GM12892 (cell line): Measurements from ENCODE around the gene NCAPG2.

Experiments used
- DNase-seq: peaks from one replicate; pipeline ENCODE4 v3.0.0; 2011; ENCODE audit not compliant: insufficient read length
- FAIRE-seq: peaks from 2 replicates; lab custom pipeline; 2011; peaks lifted over from hg19 to GRCh38; lab: Jason Lieb, UNC
- POLR2A ChIP-seq: IDR thresholded peaks from 2 replicates; pipeline ENCODE4 v1.6.1; 2011; ENCODE audit warnings: low read depth, low read length, control low read depth
- POLR2AphosphoS5 ChIP-seq: IDR thresholded peaks from 2 replicates; pipeline ENCODE4 v1.6.1; 2011; ENCODE audit warnings: low read depth, low read length, control low read depth
- TAF1 ChIP-seq: IDR thresholded peaks from 2 replicates; pipeline ENCODE4 v1.6.1; 2011; ENCODE audit warnings: low read depth, mild to moderate bottlenecking, control low read depth, low read length, borderline replicate concordance

The NCAPG2 gene

DNA sequence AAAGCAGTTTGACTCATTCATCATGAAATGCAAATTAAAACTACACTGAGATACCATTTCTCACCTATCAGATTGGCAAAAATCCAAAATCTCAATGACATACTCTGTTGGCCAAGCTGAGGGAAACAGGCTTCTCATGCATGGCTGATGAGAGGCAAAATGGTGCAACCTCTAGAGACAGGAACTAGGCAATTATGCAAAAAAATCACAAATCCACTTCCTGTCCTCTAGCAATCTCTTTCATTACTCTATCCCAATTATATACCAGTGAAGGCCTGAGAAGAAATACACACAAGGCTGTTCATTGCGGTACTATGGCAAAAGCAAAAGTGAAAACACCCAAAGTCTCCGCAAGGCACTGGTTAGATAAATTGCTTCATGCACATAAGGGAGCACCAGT lies 91.1 kb downstream of the NCAPG2 start:
- peak; percentile 67 for FAIRE-seq
- DNase-seq, result peak; percentile 28
- TF ChIP-seq POLR2A, result no peak
- no peak for TF ChIP-seq TAF1
- no peak for TF ChIP-seq POLR2AphosphoS5

DNA sequence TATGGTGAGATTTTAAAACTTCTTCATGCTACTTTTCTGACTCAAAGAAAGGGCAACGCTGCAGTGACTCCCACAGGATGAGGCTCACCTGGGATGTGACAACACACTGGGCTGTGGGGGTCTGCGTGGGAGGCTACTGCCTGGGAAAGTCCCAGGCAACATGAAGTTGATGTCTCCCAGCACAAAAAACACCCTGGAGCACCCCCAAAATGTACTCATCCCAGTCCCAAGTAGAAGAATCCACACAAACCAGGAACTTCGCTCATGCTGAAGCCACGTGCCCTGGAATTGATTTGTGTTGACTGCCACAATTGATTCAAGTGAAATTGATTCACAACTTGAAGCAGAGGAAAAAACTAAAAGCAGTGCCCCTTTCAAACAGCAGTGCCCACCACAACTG lies 92.1 kb downstream of the NCAPG2 start:
- no peak for DNase-seq
- TF ChIP-seq POLR2A (no peak), POLR2AphosphoS5 (no peak), TAF1 (no peak)
- no peak for FAIRE-seq

DNA sequence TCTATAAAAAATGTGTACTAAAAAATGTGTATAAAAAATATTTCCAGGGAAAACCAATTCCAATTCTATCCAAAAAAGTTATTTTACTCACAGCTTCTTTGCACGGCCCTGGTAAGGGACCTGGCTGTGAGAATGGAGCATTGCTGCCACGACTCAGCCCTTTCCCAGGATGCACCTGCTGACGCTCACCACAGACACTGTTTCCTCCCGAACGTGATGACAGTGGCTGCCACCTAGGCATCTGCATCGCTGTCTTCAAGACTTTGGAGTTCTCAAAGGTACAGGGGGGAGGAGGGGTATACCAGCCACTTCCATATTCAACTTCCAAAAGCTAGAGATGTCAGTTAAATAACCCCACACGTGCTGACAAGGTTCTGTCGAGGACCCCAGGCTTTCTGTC lies 93.1 kb downstream of the NCAPG2 start:
- no peak for TF ChIP-seq POLR2A
- TF ChIP-seq TAF1, result no peak
- TF ChIP-seq POLR2AphosphoS5, result no peak
- DNase-seq (no peak), FAIRE-seq (no peak)

DNA sequence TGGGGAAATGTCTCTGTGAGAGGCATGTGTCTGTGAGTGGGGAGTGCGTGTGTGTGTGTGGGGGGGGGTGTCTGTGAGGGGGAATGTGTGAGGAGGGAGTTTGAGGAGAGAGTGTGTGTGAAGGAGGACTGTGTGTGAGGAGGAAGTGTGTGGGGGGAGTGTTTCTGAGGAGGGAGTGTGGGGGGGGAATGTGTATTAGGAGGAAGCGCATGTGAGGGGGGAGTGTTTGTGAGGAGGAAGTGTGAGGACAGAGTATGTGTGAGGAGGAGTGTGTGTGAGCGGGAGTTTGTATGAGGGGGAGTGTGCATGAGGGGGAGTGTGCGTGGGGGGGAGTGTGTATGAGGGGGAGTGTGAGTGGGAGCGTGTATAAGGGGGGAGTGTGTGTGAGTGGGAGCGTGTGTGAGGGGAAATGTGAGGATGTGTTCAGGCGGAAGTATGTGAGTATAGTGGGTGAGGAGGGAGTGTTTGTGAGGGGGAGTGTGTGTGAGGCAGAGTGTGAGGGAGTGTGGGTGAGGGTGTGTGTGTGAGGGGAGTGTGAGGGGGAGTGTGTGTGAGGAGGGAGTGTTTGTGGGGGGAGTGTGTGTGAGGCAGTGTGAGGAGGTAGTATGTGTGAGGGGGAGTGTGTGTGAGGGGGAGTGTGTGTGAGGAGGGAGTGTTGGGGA lies 95.2 kb downstream of the NCAPG2 start:
- FAIRE-seq, result no peak
- TF ChIP-seq TAF1, result no peak
- no peak for TF ChIP-seq POLR2AphosphoS5
- TF ChIP-seq POLR2A, result no peak
- DNase-seq, result no peak

DNA sequence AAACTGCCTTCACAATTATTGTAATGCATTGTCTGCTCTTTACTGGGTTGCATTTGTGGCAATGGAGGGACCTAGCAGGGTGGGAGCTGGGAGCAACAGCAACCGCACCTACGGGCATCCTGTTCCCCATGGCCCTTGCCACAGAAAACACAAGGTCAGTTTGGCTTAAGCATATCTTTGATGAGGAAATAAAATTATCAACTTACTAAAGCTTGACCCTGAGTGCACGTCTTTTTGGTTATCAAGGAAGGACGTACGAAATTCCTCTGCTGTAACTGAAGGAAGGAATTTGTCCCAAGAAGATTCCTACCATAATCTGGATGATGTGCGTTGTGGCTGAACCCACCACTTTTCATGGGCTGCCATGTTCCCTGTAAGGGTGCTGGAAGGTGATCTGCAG lies 97.0 kb downstream of the NCAPG2 start:
- DNase-seq, result no peak
- TF ChIP-seq POLR2A (no peak), POLR2AphosphoS5 (no peak), TAF1 (no peak)
- FAIRE-seq, result no peak

DNA sequence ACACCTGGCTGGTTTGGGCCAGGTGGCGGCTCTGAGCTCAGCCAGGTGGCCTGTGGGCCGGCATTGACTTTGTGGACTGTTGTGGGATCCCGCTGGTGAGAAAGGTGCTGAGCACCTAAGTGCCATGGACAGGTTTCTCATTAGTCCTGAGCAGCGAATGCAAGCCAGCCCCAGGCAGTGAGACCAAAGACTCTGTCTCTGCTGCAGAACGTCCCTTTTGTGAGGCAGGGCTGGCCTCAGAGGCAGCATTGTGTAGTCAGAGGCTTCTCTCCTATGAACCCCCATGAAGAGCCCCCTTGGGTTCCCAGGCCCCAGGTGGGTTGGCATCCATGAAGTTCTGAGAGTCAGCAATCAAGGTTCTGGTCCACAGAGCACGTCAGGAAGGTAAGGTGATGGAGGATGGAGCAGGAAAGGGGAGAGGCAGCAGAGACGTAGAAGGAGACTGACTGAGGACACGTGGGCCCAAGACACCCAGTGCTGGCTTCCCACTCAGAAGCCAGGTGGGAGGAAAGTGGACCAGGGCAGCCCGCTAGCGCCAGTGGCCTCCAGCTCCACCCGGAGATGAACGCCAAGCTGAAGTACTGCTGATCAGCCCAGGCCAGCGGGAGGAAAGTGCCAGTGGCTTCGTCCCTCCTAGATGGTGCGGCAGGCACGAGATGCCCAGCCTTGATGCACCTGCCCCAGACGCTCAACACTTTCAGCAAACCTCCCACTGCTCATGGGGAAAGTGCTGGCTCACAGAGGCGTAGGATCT lies 97.8 kb downstream of the NCAPG2 start:
- FAIRE-seq (no peak), DNase-seq (no peak)
- TF ChIP-seq POLR2AphosphoS5 (no peak), POLR2A (no peak), TAF1 (no peak)

DNA sequence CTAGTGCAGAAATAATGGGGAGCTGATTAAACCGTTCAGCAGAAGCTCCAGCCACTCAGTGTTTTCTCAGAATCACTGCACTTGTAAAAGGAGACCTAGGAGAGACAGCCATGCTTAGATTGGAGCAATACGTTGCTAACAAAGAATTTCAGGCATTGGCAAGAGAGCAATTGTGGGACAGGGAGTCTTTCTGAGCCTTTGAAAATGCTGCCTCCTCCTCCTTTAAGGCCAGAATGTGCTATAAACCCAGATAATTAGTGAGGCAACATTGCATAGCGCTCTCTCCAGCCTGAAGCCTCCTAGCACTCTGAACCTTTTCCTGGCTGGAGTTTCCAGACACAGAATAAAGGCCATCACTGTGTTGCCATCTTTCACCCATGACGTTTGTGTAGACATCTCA lies 98.5 kb downstream of the NCAPG2 start:
- TF ChIP-seq POLR2A (no peak), POLR2AphosphoS5 (no peak), TAF1 (no peak)
- FAIRE-seq (no peak), DNase-seq (no peak)

DNA sequence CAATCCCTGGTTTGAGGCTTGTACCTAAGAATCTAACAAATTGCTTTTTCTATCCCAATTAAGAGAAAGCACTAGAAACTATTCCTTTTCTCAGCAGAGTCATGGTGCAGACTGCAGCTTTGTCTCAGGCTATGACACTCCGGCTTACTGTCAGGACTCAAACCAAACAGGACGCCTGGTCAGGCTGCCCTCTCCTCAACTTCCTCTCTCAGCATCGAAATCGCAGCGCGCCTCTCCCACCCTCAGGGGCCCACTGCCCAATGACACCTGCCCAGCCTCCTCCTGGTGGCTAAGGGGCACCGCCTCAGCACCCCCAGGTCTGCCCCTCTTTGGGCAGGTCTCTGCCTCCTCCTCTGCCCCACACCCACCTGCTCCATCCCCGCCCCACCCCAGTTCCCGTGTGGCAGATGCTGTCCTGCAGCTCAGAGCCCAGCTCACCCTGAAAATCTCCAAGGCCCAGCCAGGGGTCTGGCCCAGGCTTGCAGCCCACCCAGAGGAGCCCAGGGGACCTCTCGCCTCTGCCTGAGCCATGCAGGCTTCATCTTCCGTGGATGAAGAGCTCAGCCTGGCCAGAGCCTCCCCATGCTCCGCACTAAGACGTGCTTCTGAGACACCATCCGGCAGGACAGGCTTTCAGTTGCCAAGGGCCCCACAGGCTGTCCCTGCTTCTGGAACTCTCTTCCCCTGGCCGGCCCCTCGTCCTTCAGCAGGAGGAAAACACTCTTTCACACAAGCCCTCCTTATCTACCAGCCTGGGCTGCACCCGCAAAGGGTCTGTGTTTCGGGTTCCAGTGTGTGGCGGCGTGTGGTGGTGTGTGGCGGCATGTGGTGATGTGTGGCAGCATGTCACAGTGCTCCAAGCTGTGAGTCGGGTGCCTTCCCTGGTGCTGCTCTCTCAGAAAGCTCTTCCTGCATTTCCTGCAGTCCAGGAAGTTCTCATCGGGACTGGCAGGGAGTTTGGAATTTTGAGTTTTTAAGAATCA lies 100.5 kb downstream of the NCAPG2 start:
- TF ChIP-seq TAF1 (no peak), POLR2AphosphoS5 (no peak), POLR2A (no peak)

DNA sequence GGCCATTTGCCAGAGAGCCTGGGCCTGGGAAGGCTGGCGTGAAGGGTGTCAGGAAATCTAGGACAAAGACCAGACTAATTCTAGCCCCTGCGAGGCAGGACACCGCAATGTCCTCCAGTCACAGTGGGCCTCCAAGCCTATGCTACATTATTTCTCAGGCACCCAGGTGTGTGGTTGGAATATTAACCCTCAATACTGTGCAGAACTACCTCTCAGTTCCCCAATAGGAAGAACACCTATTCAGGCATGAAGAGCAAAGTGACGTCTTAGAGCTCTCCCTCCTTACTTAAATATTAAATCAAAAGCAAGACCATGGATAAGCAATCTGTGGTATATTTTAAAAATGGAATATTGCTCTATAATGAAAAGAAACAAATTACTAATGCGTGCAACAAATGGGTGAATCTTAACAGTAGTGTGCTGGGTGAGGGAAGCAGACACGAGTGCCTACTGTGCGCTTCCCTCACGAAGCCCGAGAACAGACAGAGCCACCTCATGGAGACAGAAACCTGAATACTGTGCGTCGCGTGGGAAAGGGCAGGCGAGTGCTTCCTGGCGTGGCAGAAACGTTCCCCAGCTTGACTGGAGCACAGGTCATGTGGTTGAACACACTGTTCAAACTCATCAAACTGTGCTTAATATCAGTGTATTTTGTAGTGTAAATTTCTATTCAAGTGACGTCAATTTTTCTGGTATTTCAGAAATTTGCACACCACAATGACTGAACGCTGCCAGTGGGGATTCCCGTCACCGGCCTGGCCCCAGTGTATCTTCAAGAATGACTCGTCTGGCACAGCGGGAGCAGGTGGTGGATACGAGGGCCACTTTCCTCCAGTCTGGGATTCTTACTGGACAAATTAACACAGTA lies 101.5 kb downstream of the NCAPG2 start:
- no peak for DNase-seq
- no peak for FAIRE-seq
- no peak for TF ChIP-seq POLR2A
- TF ChIP-seq POLR2AphosphoS5, result no peak
- no peak for TF ChIP-seq TAF1

More for the DNA sequence above, 100.5 kb downstream of the NCAPG2 start:
- DNase-seq (no peak), FAIRE-seq (no peak)

DNA sequence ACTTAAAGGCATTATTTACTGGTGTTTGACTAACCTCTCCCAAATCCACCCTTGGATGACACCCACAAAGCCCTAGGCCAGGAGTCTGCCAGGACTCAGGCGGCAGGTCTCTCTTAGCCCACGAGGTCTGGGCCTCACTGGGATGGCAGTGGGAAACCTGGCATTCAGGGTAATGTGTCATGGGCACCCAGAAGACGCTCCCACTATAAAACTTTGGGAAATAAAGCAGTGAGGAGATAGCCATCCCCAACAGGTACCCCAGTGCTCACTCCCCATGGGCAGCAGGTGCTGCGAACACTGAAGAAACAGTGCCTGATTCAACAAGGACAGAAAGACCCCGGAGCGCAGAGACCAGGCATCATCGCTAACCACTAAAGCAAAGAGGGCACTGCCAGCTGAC lies 102.6 kb downstream of the NCAPG2 start:
- no peak for TF ChIP-seq POLR2A
- no peak for TF ChIP-seq TAF1
- TF ChIP-seq POLR2AphosphoS5, result no peak
- DNase-seq (no peak), FAIRE-seq (no peak)

DNA sequence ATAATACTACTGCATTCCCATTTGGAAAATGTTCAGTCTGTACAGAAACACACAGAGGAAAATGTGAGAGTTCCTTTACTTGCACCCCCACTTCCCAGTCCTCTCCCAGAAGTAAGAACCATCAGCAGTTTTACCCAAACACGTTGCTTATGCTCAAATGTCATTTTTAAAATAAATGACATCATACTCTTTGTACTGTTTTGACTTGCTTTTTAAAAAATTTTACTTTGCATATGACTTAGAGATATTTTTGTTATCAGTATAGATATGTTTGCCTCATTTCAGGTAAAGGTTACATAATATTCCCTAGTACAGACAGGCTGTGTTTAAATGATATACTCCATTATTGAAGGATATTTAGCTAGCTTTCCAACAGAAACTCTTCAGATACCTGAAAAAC lies 103.5 kb downstream of the NCAPG2 start:
- TF ChIP-seq POLR2AphosphoS5, result no peak
- TF ChIP-seq TAF1, result no peak
- no peak for TF ChIP-seq POLR2A
- FAIRE-seq (no peak), DNase-seq (no peak)

DNA sequence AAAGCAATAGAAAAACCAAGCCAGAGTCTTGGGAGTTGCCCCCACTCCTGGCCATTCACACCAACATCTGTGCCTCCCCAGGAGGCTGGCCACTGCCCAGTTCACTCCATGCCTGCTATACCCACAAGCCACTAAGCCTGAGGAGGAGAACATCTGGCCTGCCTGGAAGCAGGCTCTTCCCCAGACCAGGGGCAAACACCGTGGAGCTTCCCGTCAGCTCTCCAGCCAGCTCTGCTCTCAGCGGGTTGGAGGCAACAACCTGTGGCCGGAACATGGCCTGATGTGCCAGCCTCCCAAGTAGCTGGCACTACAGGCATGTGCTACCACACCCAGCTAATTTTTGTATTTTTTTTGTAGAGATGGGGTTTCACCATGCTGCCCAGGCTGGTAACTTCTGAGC lies 107.9 kb downstream of the NCAPG2 start:
- TF ChIP-seq POLR2AphosphoS5 (no peak), POLR2A (no peak), TAF1 (no peak)
- DNase-seq, result no peak

More for the DNA sequence above, 107.9 kb downstream of the NCAPG2 start:
- FAIRE-seq, result no peak
